GM04504 (cell line): ENCODE results near the gene STOML2.
A peak's percentile ranks its signal among the peaks of the same experiment; 100 is the strongest.

Experiments
- DNase-seq: peaks from one replicate; pipeline ENCODE4 v3.0.0-alpha.2; 2012; ENCODE audit warnings: low read depth

STOML2 gene

GRCh38 chr9:35072461-35073278, 30.3 kb downstream of the STOML2 start, which contains the start of gene VCP:
VCP (minus strand) TSS chr9:35072625; CDS start chr9:35072353, 272 bp downstream.
- peak; percentile 99 for DNase-seq

- DNase-seq: peak; percentile 61
Observed at GRCh38 chr9:35071814-35072460, 31.0 kb downstream of the STOML2 start.

GRCh38 chr9:35070823-35071813, 31.8 kb downstream of the STOML2 start:
- DNase-seq: no peak

GRCh38 chr9:35069020-35069419, 33.9 kb downstream of the STOML2 start:
- DNase-seq: no peak

- DNase-seq: no peak
Observed at GRCh38 chr9:35067056-35067455, 35.9 kb downstream of the STOML2 start.

- DNase-seq: no peak
Observed at GRCh38 chr9:35060548-35061207, 42.3 kb downstream of the STOML2 start.

GRCh38 chr9:35059438-35059837, 43.5 kb downstream of the STOML2 start:
- no peak for DNase-seq

- no peak for DNase-seq
Observed at GRCh38 chr9:35057271-35057620, 45.7 kb downstream of the STOML2 start.

GRCh38 chr9:35056571-35057270, 46.2 kb downstream of the STOML2 start:
- DNase-seq: no peak

GRCh38 chr9:35054871-35055644, 47.9 kb downstream of the STOML2 start:
- no peak for DNase-seq

GRCh38 chr9:35054185-35054835, 48.6 kb downstream of the STOML2 start:
- DNase-seq: no peak

- DNase-seq: no peak
Observed at GRCh38 chr9:35051069-35051967, 51.6 kb downstream of the STOML2 start.
